ENCODE results near the gene DYNC1I2. TPM values are rescaled to one million over a fixed set of nuclear protein-coding genes. Genes with fewer than 3 reads are reported as not detected.
"Not testable (repeated sequence)": the region's sequence is repeated elsewhere in the genome, so short reads cannot be mapped to it uniquely, and the experiment has no call there.

Gene DYNC1I2
- total RNA-seq, 1 donor from 2014 or later: 69.5 TPM

- no peak overlapping the region for H3K27ac Mint-ChIP-seq
- intact Hi-C loops (cut with micrococcal nuclease): no loop called here
- H3K27me3 Mint-ChIP-seq (ENCODE audit: low read depth): no peaks in the 10 kb centered on the region
- peaks cover 12% of the 10 kb centered on the region for H3K9me3 Mint-ChIP-seq
- no peak for DNase-seq (ENCODE audit: low spot score)
- H3K4me3 Mint-ChIP-seq (ENCODE audit: low read depth): no peak overlapping the region
- no peaks in the 10 kb centered on the region for H3K4me1 Mint-ChIP-seq (ENCODE audit: low read depth)
- peaks cover 43% of the 10 kb centered on the region for H3K36me3 Mint-ChIP-seq (ENCODE audit: low read depth)
Observed at GRCh38 chr2:171762879-171763573, 75.8 kb downstream of the DYNC1I2 start.

GRCh38 chr2:171763602-171764001 lies 76.3 kb downstream of the DYNC1I2 start:
- intact Hi-C loops (cut with micrococcal nuclease): no loop called here
- no peak overlapping the region for H3K4me3 Mint-ChIP-seq (ENCODE audit: low read depth)
- peaks cover 38% of the 10 kb centered on the region for H3K36me3 Mint-ChIP-seq (ENCODE audit: low read depth)
- no peaks in the 10 kb centered on the region for H3K27me3 Mint-ChIP-seq (ENCODE audit: low read depth)
- no peak for DNase-seq (ENCODE audit: low spot score)
- H3K27ac Mint-ChIP-seq: no peak overlapping the region
- no peaks in the 10 kb centered on the region for H3K4me1 Mint-ChIP-seq (ENCODE audit: low read depth)
- peaks cover 6% of the 10 kb centered on the region for H3K9me3 Mint-ChIP-seq

- H3K27ac Mint-ChIP-seq: no peak overlapping the region
- intact Hi-C loops (cut with micrococcal nuclease): no loop called here
- no peak overlapping the region for H3K4me3 Mint-ChIP-seq (ENCODE audit: low read depth)
- no peak for DNase-seq (ENCODE audit: low spot score)
- no peaks in the 10 kb centered on the region for H3K4me1 Mint-ChIP-seq (ENCODE audit: low read depth)
- no peaks in the 10 kb centered on the region for H3K27me3 Mint-ChIP-seq (ENCODE audit: low read depth)
- H3K9me3 Mint-ChIP-seq: peaks cover 11% of the 10 kb centered on the region
- H3K36me3 Mint-ChIP-seq (ENCODE audit: low read depth): peaks cover 14% of the 10 kb centered on the region
Observed at GRCh38 chr2:171771463-171771862, 84.2 kb downstream of the DYNC1I2 start.

- DNase-seq (ENCODE audit: low spot score): no peak
- H3K9me3 Mint-ChIP-seq: peaks cover 11% of the 10 kb centered on the region
- no peak overlapping the region for H3K4me3 Mint-ChIP-seq (ENCODE audit: low read depth)
- no peak overlapping the region for H3K27ac Mint-ChIP-seq
- H3K27me3 Mint-ChIP-seq (ENCODE audit: low read depth): no peaks in the 10 kb centered on the region
- intact Hi-C loops (cut with micrococcal nuclease): no loop called here
- H3K36me3 Mint-ChIP-seq (ENCODE audit: low read depth): peaks cover 16% of the 10 kb centered on the region
- no peaks in the 10 kb centered on the region for H3K4me1 Mint-ChIP-seq (ENCODE audit: low read depth)
Observed at GRCh38 chr2:171772373-171772772, 85.1 kb downstream of the DYNC1I2 start.

DNA sequence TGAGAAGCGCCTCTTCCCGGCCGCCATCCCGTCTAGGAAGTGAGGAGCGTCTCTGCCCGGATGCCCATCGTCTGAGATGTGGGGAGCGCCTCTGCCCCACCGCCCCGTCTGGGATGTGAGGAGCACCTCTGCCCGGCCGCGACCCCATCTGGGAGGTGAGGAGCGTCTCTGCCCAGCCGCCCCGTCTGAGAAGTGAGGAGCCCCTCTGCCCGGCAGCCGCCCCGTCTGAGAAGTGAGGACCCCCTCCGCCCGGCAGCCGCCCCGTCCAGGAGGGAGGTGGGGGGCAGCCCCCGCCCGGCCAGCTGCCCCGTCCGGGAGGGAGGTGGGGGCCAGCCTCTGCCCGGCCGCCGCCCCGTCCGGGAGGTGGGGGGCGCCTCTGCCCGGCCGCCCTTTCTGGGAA lies 87.3 kb downstream of the DYNC1I2 start:
- H3K27me3 Mint-ChIP-seq (ENCODE audit: low read depth); H3K27ac Mint-ChIP-seq; H3K4me1 Mint-ChIP-seq (ENCODE audit: low read depth); DNase-seq (ENCODE audit: low spot score); H3K4me3 Mint-ChIP-seq (ENCODE audit: low read depth); intact Hi-C loops (cut with micrococcal nuclease): not testable (repeated sequence)
- H3K9me3 Mint-ChIP-seq: peaks cover 18% of the 10 kb centered on the region
- peaks cover 20% of the 10 kb centered on the region for H3K36me3 Mint-ChIP-seq (ENCODE audit: low read depth)

DNA sequence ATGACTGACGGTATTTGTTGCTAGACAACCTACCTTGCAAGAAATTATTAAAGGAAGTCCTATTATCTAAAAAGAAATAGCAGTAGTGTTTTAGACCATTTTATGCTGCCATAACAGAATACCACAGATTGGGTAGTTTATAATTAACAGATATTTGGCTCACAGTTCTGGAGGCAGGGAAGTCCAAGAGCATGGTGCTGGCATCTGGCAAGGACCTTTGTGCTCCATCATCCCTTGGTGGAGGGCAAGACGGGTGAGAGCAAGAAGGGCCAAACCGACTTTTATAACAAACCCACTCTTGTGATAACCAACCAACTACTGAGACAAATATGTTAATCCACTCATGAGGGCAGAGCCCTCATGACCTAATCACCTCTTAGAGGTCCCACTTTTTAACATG lies 91.2 kb downstream of the DYNC1I2 start:
- Mint-ChIP-seq H3K36me3 (ENCODE audit: low read depth) (peaks cover 28% of the 10 kb centered on the region), H3K27me3 (ENCODE audit: low read depth) (no peaks in the 10 kb centered on the region), H3K27ac (no peak overlapping the region), H3K4me1 (ENCODE audit: low read depth) (no peaks in the 10 kb centered on the region), H3K9me3 (peaks cover 11% of the 10 kb centered on the region), H3K4me3 (ENCODE audit: low read depth) (no peak overlapping the region)
- intact Hi-C loops (cut with micrococcal nuclease): no loop called here
- DNase-seq (ENCODE audit: low spot score): no peak

- DNase-seq (ENCODE audit: low spot score): no peak
- Mint-ChIP-seq H3K27ac (no peak overlapping the region), H3K9me3 (peaks cover 3% of the 10 kb centered on the region), H3K4me1 (ENCODE audit: low read depth) (no peaks in the 10 kb centered on the region), H3K36me3 (ENCODE audit: low read depth) (peaks cover 56% of the 10 kb centered on the region), H3K4me3 (ENCODE audit: low read depth) (no peak overlapping the region), H3K27me3 (ENCODE audit: low read depth) (no peaks in the 10 kb centered on the region)
- intact Hi-C loops (cut with micrococcal nuclease): no loop called here
Observed at GRCh38 chr2:171785450-171785849, 98.2 kb downstream of the DYNC1I2 start.

DNA sequence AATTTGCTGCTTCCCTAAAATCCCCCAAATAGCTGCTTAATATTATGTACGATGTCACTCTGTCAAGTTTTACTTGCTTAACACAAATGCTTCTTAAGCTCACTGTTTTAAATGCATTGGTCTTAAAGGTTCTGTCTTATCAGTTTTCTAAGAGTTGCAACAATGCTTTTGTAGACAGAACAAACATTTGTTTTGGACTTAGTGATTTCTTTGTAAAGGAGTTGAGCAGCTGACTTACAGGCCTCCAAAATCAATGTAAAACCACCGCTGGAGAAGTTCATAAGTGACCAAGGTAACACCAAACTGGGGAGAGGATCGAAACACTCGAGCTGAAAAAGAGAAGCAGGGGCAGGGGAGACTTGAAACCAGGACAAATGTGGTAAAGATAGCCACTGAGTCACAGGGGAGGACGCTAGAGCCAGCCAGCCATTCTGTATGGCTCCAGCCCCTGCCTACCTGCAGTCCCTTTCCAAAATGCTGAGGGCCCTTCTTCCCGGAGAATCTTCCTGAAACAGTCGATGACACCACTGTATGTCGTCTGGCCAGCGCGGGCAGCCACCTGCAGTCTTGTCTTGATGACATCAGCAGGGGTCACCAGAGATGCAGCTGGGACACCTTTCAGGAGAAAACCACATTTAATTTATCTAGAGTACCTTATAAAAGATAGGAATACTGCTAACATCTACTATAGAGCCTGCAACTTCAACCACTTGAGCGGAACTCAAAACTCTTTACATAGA lies 100.2 kb downstream of the DYNC1I2 start:
- Mint-ChIP-seq H3K36me3 (ENCODE audit: low read depth) (peaks cover 63% of the 10 kb centered on the region), H3K9me3 (peaks cover 3% of the 10 kb centered on the region)

DNA sequence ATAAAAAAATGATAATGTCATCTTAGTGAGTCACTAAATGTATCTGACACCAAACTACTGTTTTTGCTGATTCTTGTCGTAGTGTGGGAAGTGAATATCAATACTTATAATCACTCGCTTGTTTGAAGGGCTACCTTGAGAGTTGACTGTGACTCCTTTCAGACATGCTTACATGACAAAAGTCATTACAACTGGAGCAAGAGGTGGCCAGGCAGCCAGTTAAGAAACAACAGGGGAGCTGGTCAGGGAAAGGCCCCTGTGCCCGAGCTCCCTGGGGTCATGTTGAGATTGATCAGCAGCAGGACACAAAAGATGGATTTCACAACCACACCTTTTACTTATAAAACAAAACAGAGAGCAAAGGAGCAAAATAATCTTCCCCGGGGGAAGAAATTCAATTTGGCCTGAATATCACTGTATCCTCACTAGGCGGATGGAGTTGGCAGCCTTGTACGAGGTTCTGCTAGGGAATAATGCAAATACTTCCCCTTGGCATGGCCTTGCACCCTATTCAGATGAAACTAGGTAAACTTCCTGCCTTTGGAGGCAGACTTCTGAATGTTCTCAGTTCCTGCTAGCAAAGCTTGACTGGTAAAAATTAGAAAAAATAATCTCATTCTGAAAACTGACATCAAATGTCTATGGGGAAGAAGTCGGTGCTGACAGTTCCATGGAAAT lies 101.2 kb downstream of the DYNC1I2 start:
- Mint-ChIP-seq H3K9me3 (no peaks in the 10 kb centered on the region), H3K36me3 (ENCODE audit: low read depth) (peaks cover 65% of the 10 kb centered on the region), H3K27ac (no peak overlapping the region), H3K4me1 (ENCODE audit: low read depth) (no peaks in the 10 kb centered on the region), H3K27me3 (ENCODE audit: low read depth) (no peaks in the 10 kb centered on the region), H3K4me3 (ENCODE audit: low read depth) (no peak overlapping the region)
- intact Hi-C loops (cut with micrococcal nuclease): no loop called here
- DNase-seq (ENCODE audit: low spot score): no peak

More for the DNA sequence above, 100.2 kb downstream of the DYNC1I2 start:
- no peak for DNase-seq (ENCODE audit: low spot score)
- Mint-ChIP-seq H3K4me1 (ENCODE audit: low read depth) (no peaks in the 10 kb centered on the region), H3K27me3 (ENCODE audit: low read depth) (no peaks in the 10 kb centered on the region), H3K4me3 (ENCODE audit: low read depth) (no peak overlapping the region), H3K27ac (no peak overlapping the region)
- intact Hi-C loops (cut with micrococcal nuclease): no loop called here

- DNase-seq (ENCODE audit: low spot score): no peak
- intact Hi-C loops (cut with micrococcal nuclease): loop anchor here (5.0 to 10.0 kb wide), 2 partner anchors 65 to 87 kb away; no protein-coding TSS in a partner anchor
- Mint-ChIP-seq H3K4me1 (ENCODE audit: low read depth) (peaks cover 11% of the 10 kb centered on the region), H3K27ac (no peak overlapping the region), H3K9me3 (no peaks in the 10 kb centered on the region), H3K4me3 (ENCODE audit: low read depth) (no peak overlapping the region), H3K36me3 (ENCODE audit: low read depth) (peaks cover 60% of the 10 kb centered on the region), H3K27me3 (ENCODE audit: low read depth) (no peaks in the 10 kb centered on the region)
Observed at GRCh38 chr2:171789956-171790355, 102.7 kb downstream of the DYNC1I2 start.

DNA sequence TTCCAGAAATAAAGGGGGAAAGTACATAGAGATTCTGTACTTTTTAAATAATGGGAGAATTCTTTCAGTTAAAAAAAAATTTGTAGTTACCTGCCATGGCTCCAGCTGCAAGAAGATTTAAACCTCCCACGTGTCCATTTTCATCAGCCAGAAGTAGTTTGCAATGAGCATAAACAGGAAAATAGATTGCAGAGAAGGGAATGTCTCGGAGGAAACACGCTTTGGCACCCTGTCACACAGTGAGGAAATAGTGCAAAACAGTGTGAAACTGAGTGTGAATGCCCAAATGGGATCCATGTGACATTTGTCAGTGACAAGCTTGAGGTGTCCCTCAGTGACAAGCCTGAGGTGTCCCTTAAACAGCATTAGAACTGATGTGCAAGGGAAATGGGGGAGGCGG lies 104.1 kb downstream of the DYNC1I2 start:
- peaks cover 52% of the 10 kb centered on the region for H3K36me3 Mint-ChIP-seq (ENCODE audit: low read depth)
- H3K9me3 Mint-ChIP-seq: no peaks in the 10 kb centered on the region
- no peak overlapping the region for H3K4me3 Mint-ChIP-seq (ENCODE audit: low read depth)
- intact Hi-C loops (cut with micrococcal nuclease): loop anchor here (5.0 to 10.0 kb wide), 2 partner anchors 67 to 86 kb away; no protein-coding TSS in a partner anchor
- peaks cover 15% of the 10 kb centered on the region for H3K4me1 Mint-ChIP-seq (ENCODE audit: low read depth)
- no peak for DNase-seq (ENCODE audit: low spot score)
- H3K27me3 Mint-ChIP-seq (ENCODE audit: low read depth): no peaks in the 10 kb centered on the region
- no peak overlapping the region for H3K27ac Mint-ChIP-seq

- Mint-ChIP-seq H3K4me1 (ENCODE audit: low read depth) (peaks cover 15% of the 10 kb centered on the region), H3K9me3 (no peaks in the 10 kb centered on the region), H3K27ac (no peak overlapping the region), H3K4me3 (ENCODE audit: low read depth) (no peak overlapping the region), H3K27me3 (ENCODE audit: low read depth) (no peaks in the 10 kb centered on the region), H3K36me3 (ENCODE audit: low read depth) (peaks cover 44% of the 10 kb centered on the region)
- intact Hi-C loops (cut with micrococcal nuclease): loop anchor here (5.0 to 10.0 kb wide), 2 partner anchors 67 to 85 kb away; no protein-coding TSS in a partner anchor
- no peak for DNase-seq (ENCODE audit: low spot score)
Observed at GRCh38 chr2:171792157-171792556, 104.9 kb downstream of the DYNC1I2 start.

Data from activated T-helper 2 cell treated with anti-CD3 and anti-CD28 coated beads, Interferon-gamma antibody, Interleukin-2, Interleukin-4, amounts not matched to agents 10 μg/mL and 5 μg/mL and 100 μg/mL, durations not matched to agents 14 hours and 24 hours and 36 hours (primary cell).